Endometrium (tissue), 2 donors: ENCODE data around the gene OGFRL1.

Experiments
- FAIRE-seq: peaks from 2 replicates; lab custom pipeline; 2012; peaks lifted over from hg19 to GRCh38; lab: Jason Lieb, UNC
- donor health status: control.
- donor health status: control.

Gene OGFRL1

DNA sequence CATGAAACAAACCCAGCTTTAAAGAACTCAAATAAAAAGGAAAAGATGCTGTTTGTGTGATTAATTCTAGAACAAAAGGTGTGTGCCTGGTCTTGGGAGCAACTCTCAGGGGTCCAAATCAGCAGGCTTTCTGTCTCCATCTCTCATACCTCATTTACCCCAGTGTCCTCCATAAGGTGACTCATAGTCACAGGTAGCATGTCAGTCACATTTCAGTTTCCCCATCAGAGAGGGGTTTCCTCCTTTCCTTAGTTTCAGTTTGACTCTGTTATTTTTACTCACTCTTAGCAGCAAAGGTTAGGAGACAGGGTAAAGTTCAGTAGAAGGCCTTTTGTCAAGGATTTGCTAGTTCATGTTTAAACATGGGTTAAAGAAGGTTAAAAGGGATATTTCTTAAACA is 46.2 kb downstream of the OGFRL1 start:
- no peak for FAIRE-seq

DNA sequence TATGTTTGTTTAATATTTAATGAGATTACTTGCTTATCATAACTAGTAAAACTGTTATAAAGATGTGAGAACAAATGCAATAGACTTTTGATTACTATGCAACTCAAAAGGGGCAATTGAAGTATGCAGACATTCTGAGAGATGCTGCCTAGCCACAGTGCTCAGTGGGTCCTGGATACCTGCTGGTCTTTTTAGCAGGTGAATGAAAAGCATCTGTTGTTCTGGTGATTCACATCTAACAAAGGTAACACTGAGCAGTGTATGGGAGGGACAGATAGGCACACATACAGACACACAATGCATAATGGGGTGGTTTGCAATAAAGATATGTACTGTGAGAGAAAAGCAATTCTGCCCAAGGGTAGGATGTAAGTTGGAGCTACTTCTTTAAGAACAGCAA is 46.9 kb downstream of the OGFRL1 start:
- FAIRE-seq = no peak

DNA sequence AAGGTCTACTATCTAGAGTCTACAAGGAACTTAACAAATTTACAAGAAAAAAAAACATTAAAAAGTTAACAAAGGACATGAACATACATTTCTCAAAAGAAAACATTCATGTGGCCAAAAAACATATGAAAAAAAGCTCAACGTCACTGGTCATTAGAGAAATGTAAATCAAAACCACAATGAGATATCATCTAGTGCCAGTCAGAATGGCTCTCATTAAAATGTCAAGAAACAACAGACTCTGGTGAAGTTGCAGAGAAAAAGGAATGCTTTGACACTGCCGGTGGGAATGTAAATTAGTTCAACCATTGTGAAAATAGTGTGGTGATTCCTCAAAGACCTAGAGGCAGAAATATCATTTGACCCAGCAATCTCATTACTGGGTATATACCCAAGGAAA is 48.3 kb downstream of the OGFRL1 start:
- FAIRE-seq = no peak

DNA sequence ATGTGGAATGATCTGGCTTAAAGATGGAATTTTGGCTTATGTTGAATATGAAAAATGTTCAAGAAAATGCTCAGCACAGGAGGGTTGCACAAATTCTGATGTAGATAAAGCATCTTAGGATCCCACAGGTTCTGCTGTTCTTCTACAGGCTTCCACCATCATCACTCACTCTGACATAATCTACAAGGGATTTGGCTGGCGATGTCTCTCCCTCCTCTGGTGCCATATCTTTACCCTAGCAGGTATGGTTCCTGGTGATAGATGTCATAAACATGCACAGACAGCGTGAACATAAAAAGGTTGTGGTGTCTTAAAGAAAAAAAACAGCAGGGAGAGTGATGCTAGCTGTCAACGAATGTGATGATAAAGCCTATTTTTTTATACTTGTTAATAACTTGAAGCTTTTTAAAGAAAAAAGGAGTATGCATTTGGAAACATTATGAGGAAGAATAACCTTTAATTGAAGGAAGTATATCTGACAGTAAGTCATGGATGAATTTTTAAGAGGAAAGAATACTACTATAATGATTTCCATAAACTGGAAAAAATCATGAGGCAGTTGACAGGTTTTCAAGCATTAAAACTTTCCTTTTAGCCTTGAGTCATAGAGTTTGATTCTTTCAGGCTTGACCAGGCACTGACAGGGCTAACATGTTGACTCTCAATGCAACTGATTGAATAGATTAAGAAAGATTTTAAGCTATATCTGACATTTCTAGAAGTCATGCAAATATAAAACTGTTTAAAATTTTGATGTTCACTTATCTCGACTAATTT is 50.1 kb downstream of the OGFRL1 start:
- FAIRE-seq = no peak

DNA sequence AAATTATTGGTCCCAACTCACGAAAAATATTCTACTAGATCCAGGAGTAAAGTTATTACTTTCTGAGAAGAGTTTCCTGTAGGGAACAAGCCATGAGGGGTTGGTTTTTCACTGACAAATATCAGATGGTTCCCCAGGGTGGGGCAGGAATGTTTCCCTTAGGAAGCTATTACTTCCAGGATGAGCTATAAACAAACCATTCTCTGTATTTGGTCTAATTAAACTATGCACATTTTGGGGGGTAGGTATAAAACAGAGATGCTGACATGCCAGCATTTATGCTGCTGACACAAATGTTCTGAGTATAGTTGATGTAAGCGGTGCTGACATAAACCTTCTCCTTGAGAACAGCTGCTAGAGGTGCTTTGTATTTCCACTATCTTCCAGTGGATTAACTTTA is 54.2 kb downstream of the OGFRL1 start:
- FAIRE-seq = no peak

DNA sequence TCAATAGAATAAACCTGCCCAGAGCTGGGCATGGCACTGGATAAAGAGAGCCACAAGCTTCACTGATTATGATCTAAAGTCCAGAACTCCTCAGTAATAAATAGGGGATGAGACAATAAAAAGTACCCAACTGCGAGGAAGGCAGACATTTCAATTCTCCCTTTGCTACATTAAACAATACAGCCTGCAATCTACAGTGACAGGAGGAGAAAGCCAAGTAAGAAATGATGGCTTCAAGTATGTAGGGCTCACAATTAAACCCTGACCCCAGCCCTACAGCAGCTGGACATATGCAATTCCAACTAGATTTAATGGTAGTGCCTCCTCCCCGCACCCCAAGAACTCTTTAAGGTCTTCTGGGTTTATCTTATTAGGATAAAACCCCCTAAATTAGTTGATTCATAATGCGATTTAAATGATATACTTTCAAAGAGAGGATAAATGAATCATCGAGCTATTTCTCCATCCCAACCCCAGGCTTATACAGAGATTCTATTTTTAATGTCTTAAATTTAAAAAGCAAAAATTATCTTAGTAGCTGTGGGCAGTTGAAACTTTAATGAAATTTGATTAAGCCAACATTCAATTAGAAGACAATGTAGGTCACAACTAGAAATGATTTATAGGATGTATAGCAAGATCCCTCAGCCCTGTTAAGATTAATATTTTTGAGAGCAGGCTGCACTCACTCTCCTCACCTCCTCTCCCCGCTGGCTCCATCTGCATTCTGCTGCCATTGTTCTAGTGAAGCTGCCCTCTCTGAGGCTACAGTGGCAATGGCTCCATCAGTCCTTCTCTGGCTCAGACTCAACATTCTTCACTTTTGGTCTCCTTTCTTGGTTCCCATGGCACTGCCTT is 57.1 kb downstream of the OGFRL1 start:
- no peak for FAIRE-seq

DNA sequence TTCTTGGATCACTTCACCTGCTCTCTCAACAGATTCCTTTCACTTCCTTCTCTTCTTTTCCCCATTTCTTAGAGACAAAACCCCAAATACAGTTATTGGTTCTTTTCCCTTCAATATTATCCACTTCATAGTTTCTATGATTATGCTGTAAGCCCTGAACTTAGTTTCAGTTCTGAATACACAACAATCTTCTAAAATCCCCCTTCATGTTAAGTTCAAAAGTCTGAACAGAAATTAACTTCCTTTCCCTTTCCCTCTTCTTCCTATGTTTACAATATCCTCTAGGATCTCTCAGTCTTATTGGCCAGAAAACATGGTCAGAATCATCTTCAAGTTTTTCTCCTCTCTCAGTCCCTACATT is 57.7 kb downstream of the OGFRL1 start:
- no peak for FAIRE-seq

DNA sequence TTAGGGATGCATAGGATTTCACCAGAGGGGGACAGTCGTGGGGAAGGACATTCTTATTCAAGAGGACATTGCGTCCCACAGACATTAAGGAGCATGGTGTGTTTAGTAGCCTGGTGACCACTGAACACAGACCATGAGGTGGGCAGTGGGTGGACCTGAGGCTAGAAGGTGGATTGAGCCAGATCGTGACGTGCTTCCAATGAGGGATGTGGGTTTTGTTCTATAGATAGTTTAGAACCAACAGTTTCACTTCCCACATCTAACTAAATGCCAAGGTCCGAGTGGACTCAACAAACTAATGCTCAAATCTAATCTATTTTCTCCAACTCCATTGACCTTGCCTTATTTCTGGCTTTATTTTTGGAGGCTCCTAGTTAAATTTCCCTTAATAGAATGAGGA is 58.5 kb downstream of the OGFRL1 start:
- FAIRE-seq = no peak

DNA sequence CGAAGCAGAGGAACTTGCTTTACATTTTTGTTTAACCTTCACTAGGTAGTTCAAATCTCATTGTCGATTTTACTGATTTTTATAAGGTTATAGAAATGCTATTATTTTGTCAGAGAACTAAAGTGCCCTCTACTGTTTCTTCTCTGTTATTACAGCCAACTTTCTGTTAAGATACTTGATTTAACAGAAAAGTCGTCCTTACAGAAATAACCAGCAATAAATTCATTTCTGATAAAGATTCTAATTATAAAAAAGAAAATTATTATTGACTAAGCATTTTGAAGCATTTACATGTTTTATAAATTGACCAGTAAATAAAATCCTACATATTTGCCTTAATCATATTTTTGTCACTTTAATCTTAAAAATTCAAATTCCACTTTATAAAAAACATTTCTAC is 60.8 kb downstream of the OGFRL1 start:
- peak; percentile 86 for FAIRE-seq

DNA sequence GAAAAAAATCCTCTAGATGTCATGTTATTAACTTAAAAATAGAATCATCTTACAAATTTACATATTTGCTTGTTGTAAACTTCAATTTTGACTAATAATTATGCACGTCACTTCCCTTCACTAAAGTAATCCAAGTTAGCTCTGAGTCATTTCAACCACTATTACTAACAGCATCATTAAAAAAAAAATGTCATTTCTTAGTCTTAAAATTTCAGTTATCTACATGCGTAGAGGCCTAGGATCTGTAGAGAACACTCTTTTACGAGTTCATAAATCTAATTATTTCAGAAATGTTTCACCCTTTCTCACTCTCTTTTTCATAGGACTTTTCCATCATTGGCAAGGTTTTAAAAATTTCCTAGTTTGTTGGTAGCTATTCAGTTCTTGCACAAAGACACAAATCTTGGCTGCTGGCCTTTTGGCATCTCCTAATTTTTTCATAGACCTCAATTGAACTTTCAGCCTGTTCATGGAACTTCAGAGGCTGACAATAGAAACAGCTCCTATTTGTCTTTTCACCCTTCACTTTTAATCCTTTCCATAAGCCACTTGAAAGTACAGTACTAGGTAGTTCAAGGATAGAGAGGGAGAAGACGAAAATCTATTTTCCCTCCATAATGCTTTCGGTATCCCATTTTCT is 61.5 kb downstream of the OGFRL1 start:
- FAIRE-seq = peak; percentile 4

DNA sequence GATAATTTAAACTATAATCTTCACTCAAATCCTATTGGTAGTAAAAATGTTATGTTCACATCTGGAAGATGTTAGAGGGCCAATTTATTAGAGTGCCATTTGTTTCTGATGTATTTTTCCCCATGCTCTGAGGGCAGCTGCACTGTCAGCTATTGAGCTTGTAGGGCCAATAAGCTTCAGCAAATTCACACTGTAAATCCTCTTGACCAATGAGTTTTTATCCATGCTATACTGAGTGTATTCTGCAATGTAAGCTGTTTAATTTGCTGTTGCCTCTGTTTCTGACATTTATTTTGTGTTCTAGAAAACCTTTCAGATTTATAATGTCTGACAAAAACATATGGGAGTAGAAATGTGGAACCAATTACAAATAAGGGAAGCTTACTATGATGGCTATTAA is 62.6 kb downstream of the OGFRL1 start:
- FAIRE-seq = no peak
